ENCODE results near the gene IFIH1. TPM values are rescaled to one million over a fixed set of nuclear protein-coding genes. Genes with fewer than 3 reads are reported as not detected.

Gene IFIH1
- total and polyA plus RNA-seq, 2 donors (not counting 1 experiment from before 2014, with no cell fraction given): 29.5 to 54.8 TPM

- CTCF ChIA-PET: interaction anchor here (0.8 to 2.5 kb wide), 3 partner anchors 11 to 61 kb away, joined by 3 to 10 read pairs (median 3); no protein-coding TSS in a partner anchor
- H3K27me3 Mint-ChIP-seq: no peaks in the 10 kb centered on the region
- Histone ChIP-seq H3K9me3 (ENCODE audit: control extremely low read depth in 1 of 3, control insufficient read depth in 2 of 3, insufficient read depth in 1 of 3, low read length in 2 of 3) (no peaks in the 10 kb centered on the region), H3K79me2 (ENCODE audit: control insufficient read depth, insufficient read depth, low read length) (no peaks in the 10 kb centered on the region), H3K9ac (ENCODE audit: low read length) (no peak overlapping the region), H3K4me1 (ENCODE audit: control insufficient read depth in 2 of 2, insufficient read depth in 2 of 2, low read length in 2 of 2) (no peaks in the 10 kb centered on the region), H3K27me3 (replicated peaks in 1 of 4; ENCODE audit: control extremely low read depth in 1 of 4, control insufficient read depth in 3 of 4, insufficient read depth in 4 of 4, low read length in 3 of 4) (no peaks in the 10 kb centered on the region), H3K4me3 (ENCODE audit: control extremely low read depth in 1 of 5, extremely low read depth in 1 of 5, insufficient read depth in 1 of 5, low read depth in 2 of 5, low read length in 4 of 5) (no peak overlapping the region), H3K4me2 (replicated peaks; ENCODE audit: low read depth, low read length, poor library complexity, severe bottlenecking) (no peak overlapping the region), H2AFZ (ENCODE audit: insufficient read depth, low read depth, low read length, poor library complexity, severe bottlenecking) (no peak overlapping the region), H4K20me1 (ENCODE audit: control insufficient read depth, insufficient read depth, low read length, poor library complexity, severe bottlenecking) (no peaks in the 10 kb centered on the region), H3K27ac (ENCODE audit: low read length in 2 of 2) (no peak overlapping the region), H3K36me3 (replicated peaks in 1 of 2; ENCODE audit: control extremely low read depth in 1 of 2, control insufficient read depth in 1 of 2, extremely low read depth in 1 of 2, insufficient read depth in 2 of 2, low read length in 1 of 2) (peaks cover 5 to 79% of the 10 kb centered on the region in 2 experiments)
- WGBS (ENCODE audit: insufficient coverage): 93% methylated on average over 1 of the region's 4 CpGs
- H3K27ac Mint-ChIP-seq: no peak overlapping the region
- intact Hi-C loops (cut with micrococcal nuclease): no loop called here
- no peaks in the 10 kb centered on the region for H3K9me3 Mint-ChIP-seq (ENCODE audit: insufficient read depth)
- no peaks in the 10 kb centered on the region for H3K4me1 Mint-ChIP-seq
- no peak for DNase-seq
- H3K4me3 Mint-ChIP-seq: no peak overlapping the region
- POLR2A ChIA-PET: no interaction called here
- ATAC-seq (ENCODE audit: low read depth): no peak
- TF ChIP-seq EZH2 (IDR thresholded peaks at IDR 0.05; ENCODE audit: borderline replicate concordance, insufficient read depth, low read depth, low read length, poor library complexity, severe bottlenecking) (no peak), CTCF (IDR thresholded peaks at IDR 0.05) (no peak)
Observed at GRCh38 chr2:162282765-162283425, 35.6 kb downstream of the IFIH1 start.

- Histone ChIP-seq H3K79me2 (ENCODE audit: control insufficient read depth, insufficient read depth, low read length) (no peaks in the 10 kb centered on the region), H2AFZ (ENCODE audit: insufficient read depth, low read depth, low read length, poor library complexity, severe bottlenecking) (no peak overlapping the region), H3K27me3 (replicated peaks in 1 of 4; ENCODE audit: control extremely low read depth in 1 of 4, control insufficient read depth in 3 of 4, insufficient read depth in 4 of 4, low read length in 3 of 4) (no peaks in the 10 kb centered on the region), H3K9ac (ENCODE audit: low read length) (no peak overlapping the region), H3K36me3 (replicated peaks in 1 of 2; ENCODE audit: control extremely low read depth in 1 of 2, control insufficient read depth in 1 of 2, extremely low read depth in 1 of 2, insufficient read depth in 2 of 2, low read length in 1 of 2) (peaks cover 1 to 77% of the 10 kb centered on the region in 2 experiments), H3K4me3 (ENCODE audit: control extremely low read depth in 1 of 5, extremely low read depth in 1 of 5, insufficient read depth in 1 of 5, low read depth in 2 of 5, low read length in 4 of 5) (no peak overlapping the region), H3K27ac (ENCODE audit: low read length in 2 of 2) (no peak overlapping the region), H3K4me2 (replicated peaks; ENCODE audit: low read depth, low read length, poor library complexity, severe bottlenecking) (no peak overlapping the region), H3K9me3 (ENCODE audit: control extremely low read depth in 1 of 3, control insufficient read depth in 2 of 3, insufficient read depth in 1 of 3, low read length in 2 of 3) (no peaks in the 10 kb centered on the region), H4K20me1 (ENCODE audit: control insufficient read depth, insufficient read depth, low read length, poor library complexity, severe bottlenecking) (no peaks in the 10 kb centered on the region), H3K4me1 (ENCODE audit: control insufficient read depth in 2 of 2, insufficient read depth in 2 of 2, low read length in 2 of 2) (no peaks in the 10 kb centered on the region)
- WGBS (ENCODE audit: insufficient coverage): no CpG with 5 or more reads among the region's 1 CpG
- intact Hi-C loops (cut with micrococcal nuclease): no loop called here
- DNase-seq: no peak
- H3K4me3 Mint-ChIP-seq: no peak overlapping the region
- ChIA-PET CTCF (interaction anchor here (1.1 to 1.4 kb wide), 2 partner anchors 14 to 17 kb away, joined by 3 to 4 read pairs; no protein-coding TSS in a partner anchor), POLR2A (no interaction called here)
- H3K9me3 Mint-ChIP-seq (ENCODE audit: insufficient read depth): no peaks in the 10 kb centered on the region
- H3K4me1 Mint-ChIP-seq: peaks cover 5% of the 10 kb centered on the region
- H3K27ac Mint-ChIP-seq: no peak overlapping the region
- no peak for ATAC-seq (ENCODE audit: low read depth)
- no peaks in the 10 kb centered on the region for H3K27me3 Mint-ChIP-seq
- no peak for TF ChIP-seq CTCF (IDR thresholded peaks at IDR 0.05)
- no peak for TF ChIP-seq EZH2 (IDR thresholded peaks at IDR 0.05; ENCODE audit: borderline replicate concordance, insufficient read depth, low read depth, low read length, poor library complexity, severe bottlenecking)
Observed at GRCh38 chr2:162280654-162281053, 37.8 kb downstream of the IFIH1 start.

Measured in B cell (primary cell).